HG03460 (cell line): ENCODE results near the gene CEACAM16.
"Not testable (repeated sequence)": the region's sequence is repeated elsewhere in the genome, so short reads cannot be mapped to it uniquely, and the experiment has no call there.

Experiments used
- ATAC-seq: cut with Tn5 transposase; IDR thresholded peaks from one replicate; pipeline ENCODE4 v1.9.1; 2021; ENCODE audit not compliant: unreplicated experiment

CEACAM16 gene

GRCh38 chr19:44703336-44704078 is 4.6 kb downstream of the CEACAM16 start:
- no peak for ATAC-seq

DNA sequence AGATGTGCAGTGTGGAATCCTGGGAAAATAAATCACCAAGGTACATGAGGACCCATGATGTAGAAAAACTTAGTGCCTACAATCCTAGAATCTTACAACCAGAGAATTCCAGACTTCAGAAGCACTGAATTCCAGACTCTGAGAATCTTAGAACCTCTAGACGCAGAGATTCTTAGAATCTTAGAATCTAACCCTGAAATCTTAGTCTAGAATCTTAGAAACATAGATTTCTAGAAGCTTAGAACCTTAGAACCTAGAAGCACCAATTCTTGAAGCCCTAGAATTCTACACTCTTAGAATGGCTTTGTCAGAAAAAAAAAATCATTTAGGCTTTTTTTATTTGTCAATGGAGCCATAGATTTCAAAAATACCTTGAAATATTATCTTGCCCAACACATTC is 6.0 kb downstream of the CEACAM16 start:
- ATAC-seq = no peak

- ATAC-seq = no peak
These were observed 6.6 kb downstream of the CEACAM16 start for GRCh38 chr19:44705502-44706010.

GRCh38 chr19:44706506-44707236 is 7.7 kb downstream of the CEACAM16 start:
- no peak for ATAC-seq

DNA sequence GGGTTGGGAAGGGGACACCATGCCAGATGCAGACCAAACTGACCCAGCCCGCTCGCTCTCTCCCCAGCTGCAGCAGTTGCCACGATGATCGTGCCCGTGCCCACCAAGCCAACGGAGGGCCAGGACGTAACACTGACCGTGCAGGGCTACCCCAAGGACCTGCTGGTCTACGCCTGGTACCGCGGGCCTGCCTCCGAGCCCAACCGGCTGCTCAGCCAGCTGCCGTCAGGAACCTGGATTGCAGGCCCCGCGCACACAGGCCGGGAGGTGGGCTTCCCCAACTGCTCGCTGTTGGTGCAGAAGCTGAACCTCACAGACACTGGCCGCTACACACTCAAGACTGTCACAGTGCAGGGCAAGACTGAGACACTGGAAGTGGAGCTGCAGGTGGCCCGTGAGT is 8.8 kb downstream of the CEACAM16 start:
- ATAC-seq = no peak

DNA sequence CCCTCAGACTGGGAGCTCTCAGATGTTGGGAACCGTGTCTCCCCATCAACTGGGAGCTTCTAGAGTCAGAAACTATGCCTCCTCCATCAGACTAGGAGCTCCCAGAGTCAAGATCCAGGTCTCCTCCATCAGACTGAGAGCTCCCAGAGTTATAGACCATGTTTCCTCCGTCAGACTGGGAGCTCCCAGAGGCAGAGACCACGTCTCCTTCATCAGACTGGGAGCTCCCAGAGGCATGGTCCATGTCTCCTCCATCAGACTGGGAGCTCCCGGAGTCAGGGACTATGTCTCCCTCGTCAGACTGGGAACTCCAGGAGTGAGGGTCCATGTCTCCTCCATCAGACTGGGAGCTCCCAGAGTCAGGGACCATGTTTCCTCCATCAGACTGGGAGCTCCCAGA is 10.0 kb downstream of the CEACAM16 start:
- ATAC-seq = no peak

DNA sequence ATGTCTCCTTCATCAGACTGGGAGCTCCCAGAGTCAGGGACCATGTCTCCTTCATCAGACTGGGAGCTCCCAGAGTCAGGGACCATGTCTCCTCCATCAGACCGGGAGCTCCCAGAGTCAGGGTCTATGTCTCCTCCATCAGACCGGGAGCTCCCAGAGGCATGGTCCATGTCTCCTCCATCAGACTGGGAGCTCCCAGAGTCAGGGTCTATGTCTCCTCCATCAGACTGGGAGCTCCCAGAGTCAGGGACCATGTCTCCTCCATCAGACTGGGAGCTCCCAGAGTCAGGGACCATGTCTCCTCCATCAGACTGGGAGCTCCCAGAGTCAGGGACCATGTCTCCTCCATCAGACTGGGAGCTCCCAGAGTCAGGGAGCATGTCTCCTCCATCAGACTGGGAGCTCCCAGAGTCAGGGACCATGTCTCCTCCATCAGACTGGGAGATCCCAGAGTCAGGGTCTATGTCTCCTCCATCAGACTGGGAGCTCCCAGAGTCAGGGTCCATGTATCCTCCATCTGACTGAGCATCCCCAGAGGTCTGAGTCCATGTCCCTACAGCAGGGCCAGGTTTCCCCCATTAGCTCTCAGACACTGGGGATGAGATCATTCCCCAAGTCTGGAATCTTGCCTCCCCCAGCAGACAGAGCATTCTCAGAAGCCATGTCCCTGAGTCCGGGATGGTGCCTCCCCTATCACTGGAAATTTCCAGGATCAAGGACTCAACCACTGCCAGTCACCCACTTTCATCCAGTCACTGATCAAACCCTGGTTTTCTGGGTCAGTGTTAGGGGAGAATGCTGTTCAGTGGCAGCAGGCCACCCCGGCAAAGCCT is 10.7 kb downstream of the CEACAM16 start:
- not testable (repeated sequence) for ATAC-seq

- ATAC-seq = no peak
These were observed 11.5 kb downstream of the CEACAM16 start for GRCh38 chr19:44710483-44710882.

- ATAC-seq = no peak
These were observed 14.0 kb downstream of the CEACAM16 start for GRCh38 chr19:44712864-44713515.

- ATAC-seq = no peak
These were observed 15.7 kb downstream of the CEACAM16 start for GRCh38 chr19:44714597-44715169.

DNA sequence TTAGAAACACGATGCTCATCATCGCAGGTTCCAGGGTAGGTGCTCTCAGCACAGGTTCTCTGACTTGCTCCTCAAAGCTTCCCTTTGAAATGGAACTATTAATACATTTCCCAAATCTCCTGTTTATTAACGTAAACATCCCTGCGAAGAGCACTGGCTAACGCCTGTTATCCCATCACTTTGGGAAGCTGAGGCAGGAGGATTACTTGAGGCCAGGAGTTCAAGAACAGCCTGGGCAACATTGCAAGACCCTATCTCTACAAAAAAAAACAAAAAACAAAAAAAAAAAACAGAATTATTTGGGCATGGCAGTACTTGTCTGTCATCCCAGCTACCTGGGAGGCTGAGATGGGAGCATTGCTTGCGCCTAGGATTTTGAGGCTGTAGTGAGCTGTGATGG is 18.7 kb downstream of the CEACAM16 start:
- no peak for ATAC-seq

DNA sequence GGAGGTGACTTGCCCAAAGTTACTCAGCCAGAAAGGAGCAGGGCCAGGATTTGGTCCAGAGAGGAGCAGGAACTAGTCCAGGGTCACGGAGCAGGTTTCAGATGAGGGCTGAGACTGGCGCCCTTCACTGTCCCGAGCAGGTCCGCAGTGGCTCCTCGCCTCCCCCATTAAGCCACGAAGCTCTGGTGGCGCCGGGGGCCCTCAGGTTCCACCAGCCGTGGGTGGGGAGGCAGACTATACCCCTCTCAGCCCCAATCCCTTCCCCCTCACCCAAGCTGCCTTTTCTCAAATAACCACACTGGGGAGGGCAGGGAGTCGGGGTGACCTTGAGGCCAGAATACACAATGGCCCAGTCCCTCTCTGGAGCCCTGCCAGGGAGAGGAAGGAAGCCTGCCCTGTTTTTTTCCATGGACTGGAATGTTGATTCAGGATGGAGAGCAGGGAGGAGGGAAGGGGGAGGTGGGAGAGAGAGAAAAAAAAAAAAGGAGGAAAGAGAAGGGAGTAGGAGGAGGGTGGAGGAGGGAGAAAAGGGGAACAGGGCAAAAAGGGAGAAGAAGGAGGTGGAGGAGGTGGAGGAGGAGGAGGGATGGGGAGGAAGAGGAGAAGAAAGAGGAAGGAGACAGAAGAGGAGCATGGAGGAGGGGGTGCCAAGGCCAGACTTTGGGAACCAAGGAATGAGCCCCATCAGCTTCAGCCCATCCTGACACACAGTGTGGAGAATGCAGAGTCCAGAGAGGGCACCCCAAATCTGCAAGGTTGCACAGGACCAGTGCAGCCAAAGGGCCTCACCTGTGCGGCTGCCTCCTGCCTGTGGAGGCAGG is 19.7 kb downstream of the CEACAM16 start:
- ATAC-seq = no peak

DNA sequence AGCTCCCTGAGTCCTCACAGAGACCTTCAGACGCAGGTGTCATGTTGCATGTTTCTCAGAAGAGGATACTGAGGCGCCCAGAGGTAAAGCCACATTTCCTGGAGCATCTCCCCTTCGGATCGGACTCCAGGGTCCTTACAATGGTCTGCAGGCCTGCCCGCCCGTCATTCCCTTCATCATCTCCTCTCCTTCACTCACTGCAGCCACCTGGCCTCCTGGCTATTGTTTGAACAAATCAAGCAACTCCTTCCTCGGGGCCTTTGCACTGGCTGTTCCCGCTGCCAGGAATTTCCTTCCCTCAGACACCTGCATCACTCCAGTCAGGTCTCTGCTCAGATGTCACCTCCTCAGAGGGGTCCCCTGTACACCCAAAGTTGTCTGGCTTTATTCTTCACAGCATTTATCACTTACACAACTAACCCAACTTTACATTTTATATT is 20.3 kb downstream of the CEACAM16 start:
- no peak for ATAC-seq

- ATAC-seq = not testable (repeated sequence)
These were observed 21.4 kb downstream of the CEACAM16 start for GRCh38 chr19:44720396-44720795.

DNA sequence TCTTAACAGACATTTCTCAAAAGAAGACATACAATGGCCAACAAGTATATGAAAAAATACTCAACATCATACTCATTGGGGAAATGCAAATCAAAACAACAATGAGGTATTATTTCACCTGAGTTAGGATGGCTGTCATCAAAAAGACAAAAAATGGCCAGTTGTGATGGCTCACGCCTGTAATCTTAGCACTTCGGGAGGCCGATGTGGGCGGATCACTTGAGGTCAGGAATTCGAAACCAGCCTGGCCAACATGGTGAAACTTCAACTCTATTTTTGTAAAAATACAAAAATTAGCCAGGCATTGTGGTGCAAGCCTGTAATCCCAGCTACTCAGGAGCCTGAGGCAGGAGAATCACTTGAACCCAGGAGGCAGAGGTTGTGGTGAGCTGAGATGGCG is 22.0 kb downstream of the CEACAM16 start:
- ATAC-seq = no peak

- not testable (repeated sequence) for ATAC-seq
These were observed 22.4 kb downstream of the CEACAM16 start for GRCh38 chr19:44721369-44721768.

DNA sequence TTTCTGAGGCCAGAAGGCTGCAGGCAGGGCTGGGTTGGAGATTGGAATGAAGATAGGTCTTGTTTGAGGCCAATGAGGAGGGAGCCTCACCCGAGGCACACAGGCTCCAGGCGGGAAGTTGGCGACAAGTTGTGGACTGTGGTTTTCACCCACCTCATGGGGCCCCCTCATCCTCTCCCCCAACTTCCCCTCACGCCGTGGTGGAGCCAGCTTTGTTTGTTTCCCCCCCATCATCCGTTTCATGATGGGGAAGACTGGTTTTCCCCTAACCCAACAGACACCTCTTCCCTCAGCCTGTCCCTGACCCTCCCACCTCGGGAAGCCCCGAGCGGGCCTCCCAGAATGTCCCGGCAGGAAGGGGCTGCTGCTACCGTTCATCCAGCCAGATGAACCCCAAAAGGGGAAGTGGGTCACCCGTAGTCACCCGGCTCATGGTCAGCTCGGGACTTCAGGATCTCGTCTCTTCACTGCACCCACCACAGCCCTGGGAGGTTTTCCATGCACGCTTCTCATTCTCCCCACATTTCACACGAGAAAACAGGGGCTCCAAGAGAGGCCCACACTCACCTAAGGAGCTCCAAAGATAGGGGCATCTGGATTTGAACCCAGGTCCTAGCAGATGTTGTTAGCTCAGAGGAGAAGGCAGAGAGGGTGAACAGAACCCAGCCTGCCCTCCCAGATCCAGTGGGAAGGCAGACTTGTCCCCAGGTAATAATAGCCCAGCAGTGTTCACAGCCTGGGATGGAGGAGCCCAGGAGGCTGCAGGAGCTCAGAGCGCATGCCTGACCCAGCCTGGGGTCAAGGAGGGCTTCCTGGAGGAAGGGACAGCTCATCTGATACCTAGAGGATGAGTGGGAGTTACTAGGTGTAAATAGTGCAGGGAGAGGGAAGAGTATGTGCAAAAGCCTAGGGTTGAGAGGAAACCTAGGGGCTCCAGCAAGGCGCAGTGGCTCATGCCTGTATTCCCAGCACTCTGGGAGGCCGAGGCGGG is 23.5 kb downstream of the CEACAM16 start:
- no peak for ATAC-seq

DNA sequence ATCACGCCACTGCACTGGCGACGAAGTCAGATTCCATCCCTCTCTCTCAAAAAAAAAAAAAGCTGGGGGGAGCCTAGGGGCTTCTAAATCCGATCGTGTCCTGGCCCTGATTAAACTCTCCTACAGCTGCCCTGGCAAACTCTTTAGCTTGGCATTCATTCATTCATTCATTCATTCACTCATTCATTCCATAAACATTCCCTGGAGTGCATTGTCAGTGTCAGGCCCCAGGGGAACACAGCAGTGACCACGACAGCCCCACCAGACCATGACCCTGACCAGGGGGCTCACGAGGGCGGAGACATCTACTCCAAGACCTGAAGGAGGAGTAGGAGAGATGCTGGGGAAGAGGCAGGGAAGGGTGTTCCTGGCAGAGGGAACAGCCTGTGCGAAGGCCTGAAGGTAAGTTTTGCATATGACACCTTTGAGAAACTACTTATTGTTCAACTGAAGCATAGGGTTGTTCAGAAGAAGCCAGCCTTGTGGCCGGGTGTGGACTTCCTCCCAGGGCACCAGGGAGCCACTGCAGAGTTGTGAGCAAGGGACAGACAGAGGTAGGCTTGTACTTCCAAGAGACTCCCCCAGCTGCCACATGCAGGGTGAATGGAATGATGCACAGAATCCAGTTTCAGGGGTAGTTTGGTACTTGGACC is 24.5 kb downstream of the CEACAM16 start:
- peak; percentile 16 for ATAC-seq
